T-helper 1 cell treated with Interleukin-12 subunit alpha and Interleukin-12 subunit beta and Interleukin-4 antibody, amounts not matched to agents 30 μg/mL and 1 μg/mL, for 36 hours (primary cell): ENCODE measurements around the gene CCDC144A.
"Not testable (repeated sequence)": the region's sequence is repeated elsewhere in the genome, so short reads cannot be mapped to it uniquely, and the experiment has no call there.

Experiments used
- H3K27ac Mint-ChIP-seq: one replicate; pipeline ENCODE4 v1.8.0; 2021; ENCODE audit warnings: mild to moderate bottlenecking, mixed read lengths
- H3K27me3 Mint-ChIP-seq: one replicate; pipeline ENCODE4 v1.8.0; 2021; ENCODE audit warnings: low read depth, mixed read lengths
- H3K36me3 Mint-ChIP-seq: one replicate; pipeline ENCODE4 v1.8.0; 2021; ENCODE audit warnings: low read depth, mixed read lengths
- H3K4me1 Mint-ChIP-seq: one replicate; pipeline ENCODE4 v1.8.0; 2021; ENCODE audit warnings: low read depth, mixed read lengths
- H3K4me3 Mint-ChIP-seq: one replicate; pipeline ENCODE4 v1.8.0; 2021; ENCODE audit warnings: mild to moderate bottlenecking, moderate library complexity, mixed read lengths
- H3K9me3 Mint-ChIP-seq: one replicate; pipeline ENCODE4 v1.8.0; 2021; ENCODE audit warnings: mixed read lengths

Gene CCDC144A

GRCh38 chr17:16820161-16820877 lies 130.3 kb downstream of the CCDC144A start:
- Mint-ChIP-seq H3K9me3 (no peaks in the 10 kb centered on the region), H3K27me3 (no peaks in the 10 kb centered on the region), H3K27ac (no peak overlapping the region), H3K4me1 (no peaks in the 10 kb centered on the region), H3K36me3 (no peaks in the 10 kb centered on the region), H3K4me3 (no peak overlapping the region)

GRCh38 chr17:16820979-16821543 lies 131.0 kb downstream of the CCDC144A start:
- Mint-ChIP-seq H3K9me3 (no peaks in the 10 kb centered on the region), H3K27me3 (no peaks in the 10 kb centered on the region), H3K36me3 (no peaks in the 10 kb centered on the region), H3K4me3 (no peak overlapping the region), H3K27ac (no peak overlapping the region), H3K4me1 (no peaks in the 10 kb centered on the region)

GRCh38 chr17:16822133-16822532 lies 132.1 kb downstream of the CCDC144A start:
- not testable (repeated sequence) for H3K4me3 Mint-ChIP-seq, H3K27me3 Mint-ChIP-seq, H3K4me1 Mint-ChIP-seq, H3K27ac Mint-ChIP-seq, H3K9me3 Mint-ChIP-seq, H3K36me3 Mint-ChIP-seq

- H3K4me1 Mint-ChIP-seq = not testable (repeated sequence)
These were observed 133.8 kb downstream of the CCDC144A start for GRCh38 chr17:16823768-16824406.

More at GRCh38 chr17:16823768-16824406, 133.8 kb downstream of the CCDC144A start:
- not testable (repeated sequence) for H3K4me3 Mint-ChIP-seq, H3K27me3 Mint-ChIP-seq, H3K36me3 Mint-ChIP-seq, H3K9me3 Mint-ChIP-seq, H3K27ac Mint-ChIP-seq
